Upper lobe of right lung (tissue), 1 donor: ENCODE data around the gene OCSTAMP. TPM values are rescaled to one million over a fixed set of nuclear protein-coding genes. Genes with fewer than 3 reads are reported as not detected.

Experiments
- ATAC-seq: fragments of 200-7000 bp; cut with Tn5 transposase; one replicate; pipeline ENCODE4 v1.9.1; 2020; ENCODE audit warnings: mild to moderate bottlenecking, moderate library complexity
- DNase-seq: peaks from one replicate; pipeline ENCODE4 v3.0.0-alpha.2; 2020
- H3K27ac ChIP-seq: fragments of 200-600 bp; one replicate; pipeline ENCODE4 v1.8.0; 2022
- H3K27me3 ChIP-seq: fragments of 200-600 bp; one replicate; pipeline ENCODE4 v1.8.0; 2022; ENCODE audit warnings: mild to moderate bottlenecking
- H3K36me3 ChIP-seq: fragments of 200-600 bp; one replicate; pipeline ENCODE4 v1.8.0; 2022
- H3K4me1 ChIP-seq: fragments of 200-600 bp; one replicate; pipeline ENCODE4 v1.8.0; 2022
- H3K4me3 ChIP-seq: fragments of 200-600 bp; one replicate; pipeline ENCODE4 v1.8.0; 2022; ENCODE audit warnings: mild to moderate bottlenecking
- H3K9me3 ChIP-seq: fragments of 200-600 bp; one replicate; pipeline ENCODE4 v1.8.0; 2022
- intact Hi-C: fragments of 100-400 bp; cut with DNase I; formaldehyde crosslinking; loops from one replicate; pipeline ENCODE4 v1.11.0; 2022
- total RNA-seq: library from RNA; stranded (reverse); fragmentation: NEBNext Ultra II Directional; extraction: Animal tissue kit (Norgen Biotek cat#: 25700); gene quantifications from one replicate; pipeline ENCODE4 v1.2.1, GENCODE V29; 2021
- TF ChIP-seq, protein P1 (sequence below): fragments of 200-600 bp; IDR thresholded peaks from one replicate; pipeline ENCODE4 v1.8.0; 2022; ENCODE audit warnings: antibody characterized with exemption
- donor health status: DM: no; HTN: yes; CAD: no; lungs with severe emphysema.

Gene OCSTAMP
- total RNA-seq, 1 donor from 2014 or later = 0.43 TPM

GRCh38 chr20:46576774-46577395 is 26.4 kb upstream of the OCSTAMP start:
- ATAC-seq (no peak), DNase-seq (no peak)
- no peaks in the 10 kb centered on the region for H3K27me3 ChIP-seq
- intact Hi-C loops = no loop called here
- TF ChIP-seq, protein P1, sequence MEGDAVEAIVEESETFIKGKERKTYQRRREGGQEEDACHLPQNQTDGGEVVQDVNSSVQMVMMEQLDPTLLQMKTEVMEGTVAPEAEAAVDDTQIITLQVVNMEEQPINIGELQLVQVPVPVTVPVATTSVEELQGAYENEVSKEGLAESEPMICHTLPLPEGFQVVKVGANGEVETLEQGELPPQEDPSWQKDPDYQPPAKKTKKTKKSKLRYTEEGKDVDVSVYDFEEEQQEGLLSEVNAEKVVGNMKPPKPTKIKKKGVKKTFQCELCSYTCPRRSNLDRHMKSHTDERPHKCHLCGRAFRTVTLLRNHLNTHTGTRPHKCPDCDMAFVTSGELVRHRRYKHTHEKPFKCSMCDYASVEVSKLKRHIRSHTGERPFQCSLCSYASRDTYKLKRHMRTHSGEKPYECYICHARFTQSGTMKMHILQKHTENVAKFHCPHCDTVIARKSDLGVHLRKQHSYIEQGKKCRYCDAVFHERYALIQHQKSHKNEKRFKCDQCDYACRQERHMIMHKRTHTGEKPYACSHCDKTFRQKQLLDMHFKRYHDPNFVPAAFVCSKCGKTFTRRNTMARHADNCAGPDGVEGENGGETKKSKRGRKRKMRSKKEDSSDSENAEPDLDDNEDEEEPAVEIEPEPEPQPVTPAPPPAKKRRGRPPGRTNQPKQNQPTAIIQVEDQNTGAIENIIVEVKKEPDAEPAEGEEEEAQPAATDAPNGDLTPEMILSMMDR = no peak
- H3K4me3 ChIP-seq = no peak overlapping the region
- no peaks in the 10 kb centered on the region for H3K9me3 ChIP-seq
- no peaks in the 10 kb centered on the region for H3K36me3 ChIP-seq
- no peak overlapping the region for H3K27ac ChIP-seq
- no peaks in the 10 kb centered on the region for H3K4me1 ChIP-seq

GRCh38 chr20:46575937-46576461 is 25.5 kb upstream of the OCSTAMP start:
- intact Hi-C loops = no loop called here
- no peaks in the 10 kb centered on the region for H3K27me3 ChIP-seq
- H3K4me1 ChIP-seq = no peaks in the 10 kb centered on the region
- TF ChIP-seq, protein P1 = no peak
- H3K4me3 ChIP-seq = no peak overlapping the region
- no peak overlapping the region for H3K27ac ChIP-seq
- DNase-seq (no peak), ATAC-seq (no peak)
- no peaks in the 10 kb centered on the region for H3K9me3 ChIP-seq
- H3K36me3 ChIP-seq = no peaks in the 10 kb centered on the region

DNA sequence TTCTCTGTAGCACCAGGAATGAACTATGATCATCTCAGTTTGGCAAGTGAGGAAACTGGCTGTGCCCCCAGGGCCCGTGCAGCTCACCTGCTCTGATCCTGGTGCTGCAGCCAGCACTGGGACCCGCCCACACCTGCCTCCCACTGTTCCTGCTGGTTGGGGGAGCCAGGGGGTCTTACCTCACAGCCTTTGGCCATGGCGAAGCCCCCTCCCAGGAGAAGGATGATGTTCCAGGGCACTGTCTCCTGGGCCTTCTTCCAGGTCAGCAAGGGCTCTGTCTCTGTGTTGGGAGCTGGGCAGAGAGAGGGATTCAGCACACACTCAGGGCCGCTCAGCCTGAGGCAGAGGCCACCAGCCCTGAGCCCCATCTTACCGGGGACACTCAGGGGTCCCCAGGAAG is 24.9 kb upstream of the OCSTAMP start:
- intact Hi-C loops = no loop called here
- no peaks in the 10 kb centered on the region for H3K9me3 ChIP-seq
- no peak overlapping the region for H3K27ac ChIP-seq
- no peaks in the 10 kb centered on the region for H3K4me1 ChIP-seq
- no peaks in the 10 kb centered on the region for H3K36me3 ChIP-seq
- ATAC-seq (no peak), DNase-seq (no peak)
- TF ChIP-seq, protein P1 = no peak
- H3K4me3 ChIP-seq = no peak overlapping the region
- H3K27me3 ChIP-seq = no peaks in the 10 kb centered on the region

DNA sequence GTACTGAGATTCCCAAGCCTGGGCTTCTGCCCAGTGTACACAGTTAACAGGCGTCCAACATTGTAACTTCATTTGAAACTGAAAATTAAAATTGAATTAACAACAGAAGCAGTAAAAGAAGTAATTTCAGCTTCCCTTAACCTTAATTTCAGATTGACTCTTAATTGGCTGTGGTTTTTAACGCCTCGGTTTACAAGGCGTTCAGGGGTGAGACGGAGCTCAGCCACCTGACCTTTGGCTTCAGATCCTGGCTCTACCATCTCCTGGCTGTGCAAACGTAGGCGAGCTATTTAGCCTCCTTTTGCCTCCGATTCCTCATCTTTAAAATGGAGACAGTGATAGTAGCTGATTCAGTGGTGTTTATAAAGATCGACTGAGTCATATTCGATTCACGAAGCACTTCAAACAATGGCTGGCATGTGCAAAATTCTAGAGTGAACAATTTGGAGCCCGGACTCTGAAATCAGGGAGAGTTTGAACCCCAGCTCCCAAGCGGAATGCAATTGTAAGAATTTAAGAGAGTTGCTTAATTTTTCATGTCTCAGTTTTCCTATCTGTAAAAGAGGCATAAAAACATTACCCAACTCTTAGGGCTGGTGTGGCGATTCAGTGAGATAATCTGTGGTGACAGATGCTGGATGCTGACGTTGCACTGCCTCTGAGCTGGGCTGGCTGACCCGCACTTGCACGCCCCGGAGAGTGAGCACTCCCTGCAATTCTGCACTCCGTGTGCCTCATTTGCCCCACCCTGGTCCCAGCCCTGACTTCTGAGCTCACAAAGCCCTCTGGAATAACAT is 23.5 kb upstream of the OCSTAMP start:
- TF ChIP-seq, protein P1 = no peak
- no peak overlapping the region for H3K27ac ChIP-seq
- no peaks in the 10 kb centered on the region for H3K9me3 ChIP-seq
- DNase-seq = no peak
- no peak for ATAC-seq
- H3K36me3 ChIP-seq = no peaks in the 10 kb centered on the region
- H3K4me3 ChIP-seq = no peak overlapping the region
- H3K27me3 ChIP-seq = no peaks in the 10 kb centered on the region
- no peaks in the 10 kb centered on the region for H3K4me1 ChIP-seq
- intact Hi-C loops = no loop called here

DNA sequence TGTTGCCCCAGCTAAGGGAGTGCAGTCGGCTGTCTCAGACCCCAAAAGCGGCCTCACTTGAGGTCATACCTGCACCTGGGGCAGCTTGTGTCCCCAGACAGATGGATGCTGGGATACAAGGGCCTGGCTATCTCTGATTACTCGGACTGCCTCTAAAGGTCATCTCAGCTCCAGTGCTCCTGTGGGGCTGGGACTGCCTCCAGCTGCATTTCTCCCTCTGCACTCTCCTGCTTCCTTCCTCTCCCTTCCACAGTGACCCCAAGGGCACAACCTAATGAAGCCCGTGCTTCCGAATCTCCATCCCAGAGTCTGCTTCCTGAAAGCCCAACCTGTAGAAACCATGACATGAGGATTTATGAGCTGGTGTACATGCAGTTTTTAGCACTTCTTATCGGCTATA is 22.8 kb upstream of the OCSTAMP start:
- no peaks in the 10 kb centered on the region for H3K36me3 ChIP-seq
- ATAC-seq (no peak), DNase-seq (no peak)
- no peak overlapping the region for H3K27ac ChIP-seq
- no peaks in the 10 kb centered on the region for H3K9me3 ChIP-seq
- H3K4me1 ChIP-seq = no peaks in the 10 kb centered on the region
- intact Hi-C loops = no loop called here
- TF ChIP-seq, protein P1 = no peak
- H3K4me3 ChIP-seq = no peak overlapping the region
- no peaks in the 10 kb centered on the region for H3K27me3 ChIP-seq
